NK-92 (cell line): ENCODE data around the gene RPA1.
"Not testable (repeated sequence)": the region's sequence is repeated elsewhere in the genome, so short reads cannot be mapped to it uniquely, and the experiment has no call there.

Experiments
- DNase-seq: peaks from one replicate; lab custom pipeline; 2025; ENCODE audit not compliant: unreplicated experiment; lab: John Stamatoyannopoulos, UW

RPA1 gene

GRCh38 chr17:1873418-1873817 is 43.6 kb downstream of the RPA1 start:
- DNase-seq: no peak

GRCh38 chr17:1875597-1875996 is 45.8 kb downstream of the RPA1 start:
- DNase-seq: no peak

- DNase-seq: no peak
Observed at GRCh38 chr17:1878419-1879121, 48.8 kb downstream of the RPA1 start.

GRCh38 chr17:1880851-1881630 is 51.2 kb downstream of the RPA1 start:
- DNase-seq: no peak

- DNase-seq: no peak
Observed at GRCh38 chr17:1882836-1883235, 53.0 kb downstream of the RPA1 start.

- DNase-seq: no peak
Observed at GRCh38 chr17:1883536-1883935, 53.7 kb downstream of the RPA1 start.

GRCh38 chr17:1888741-1889140 is 58.9 kb downstream of the RPA1 start:
- DNase-seq: no peak

- no peak for DNase-seq
Observed at GRCh38 chr17:1890758-1891450, 61.1 kb downstream of the RPA1 start.

- DNase-seq: no peak
Observed at GRCh38 chr17:1894753-1895339, 65.0 kb downstream of the RPA1 start.

GRCh38 chr17:1895479-1895878 is 65.7 kb downstream of the RPA1 start:
- DNase-seq: not testable (repeated sequence)

- DNase-seq: no peak
Observed at GRCh38 chr17:1896243-1897104, 66.7 kb downstream of the RPA1 start.

GRCh38 chr17:1897105-1897656 is 67.4 kb downstream of the RPA1 start:
- no peak for DNase-seq

- no peak for DNase-seq
Observed at GRCh38 chr17:1898332-1898731, 68.5 kb downstream of the RPA1 start.

GRCh38 chr17:1898872-1899271 is 69.1 kb downstream of the RPA1 start:
- DNase-seq: no peak

GRCh38 chr17:1899403-1900000 is 69.7 kb downstream of the RPA1 start:
- DNase-seq: no peak

- no peak for DNase-seq
Observed at GRCh38 chr17:1904273-1905182, 74.7 kb downstream of the RPA1 start.

- no peak for DNase-seq
Observed at GRCh38 chr17:1905190-1905913, 75.5 kb downstream of the RPA1 start.

GRCh38 chr17:1906662-1907101 is 76.9 kb downstream of the RPA1 start:
- DNase-seq: no peak
